HG02763 (cell line): ENCODE results near the gene MAU2.
"Not testable (repeated sequence)": the region's sequence is repeated elsewhere in the genome, so short reads cannot be mapped to it uniquely, and the experiment has no call there.

Source experiments
- ATAC-seq: cut with Tn5 transposase; IDR thresholded peaks from one replicate; pipeline ENCODE4 v1.9.1; 2021; ENCODE audit warnings: mild to moderate bottlenecking, moderate library complexity; ENCODE audit not compliant: unreplicated experiment

The MAU2 gene

DNA sequence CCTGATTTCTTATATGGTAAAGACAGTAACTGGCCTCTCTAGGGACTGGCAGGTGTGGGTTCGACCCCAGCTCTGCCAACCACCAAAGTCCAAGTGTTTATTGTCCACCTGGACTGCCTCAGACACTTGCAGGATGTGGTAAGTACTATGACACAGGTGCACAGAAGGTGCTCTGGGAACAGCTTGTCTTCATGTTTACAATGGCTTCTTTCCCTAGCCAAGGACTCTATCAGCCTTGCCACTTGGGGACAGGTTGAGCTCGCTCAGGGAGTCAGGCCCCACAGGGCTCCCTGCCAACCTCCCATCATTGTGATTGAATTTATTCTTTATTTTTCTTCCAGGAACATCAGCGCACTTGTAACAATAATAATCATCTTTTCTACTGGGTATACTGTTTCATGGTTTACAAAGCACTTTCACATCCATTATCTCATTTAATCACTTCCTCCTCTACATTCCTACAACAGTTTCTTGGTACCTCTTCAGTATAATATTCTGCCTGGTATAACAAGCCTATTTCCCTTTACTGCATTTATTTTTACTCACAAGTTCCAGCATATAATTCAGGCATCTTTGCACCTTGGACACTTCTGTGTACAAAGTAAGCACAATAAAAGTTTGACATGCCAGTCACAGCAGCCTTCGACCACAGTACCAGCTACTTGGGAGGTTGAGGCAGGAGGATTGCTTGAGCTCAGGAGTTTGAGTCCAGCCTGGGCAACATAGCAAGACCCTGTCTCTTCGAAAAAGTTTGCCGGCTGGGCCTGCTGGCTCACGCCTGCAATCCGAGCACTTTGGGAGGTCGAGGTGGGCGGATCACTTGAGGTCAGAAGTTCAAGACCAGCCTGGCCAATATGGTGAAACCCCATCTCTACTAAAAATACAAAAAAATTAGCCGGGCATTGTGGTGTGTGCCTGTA lies 60.6 kb downstream of the MAU2 start:
- no peak for ATAC-seq

DNA sequence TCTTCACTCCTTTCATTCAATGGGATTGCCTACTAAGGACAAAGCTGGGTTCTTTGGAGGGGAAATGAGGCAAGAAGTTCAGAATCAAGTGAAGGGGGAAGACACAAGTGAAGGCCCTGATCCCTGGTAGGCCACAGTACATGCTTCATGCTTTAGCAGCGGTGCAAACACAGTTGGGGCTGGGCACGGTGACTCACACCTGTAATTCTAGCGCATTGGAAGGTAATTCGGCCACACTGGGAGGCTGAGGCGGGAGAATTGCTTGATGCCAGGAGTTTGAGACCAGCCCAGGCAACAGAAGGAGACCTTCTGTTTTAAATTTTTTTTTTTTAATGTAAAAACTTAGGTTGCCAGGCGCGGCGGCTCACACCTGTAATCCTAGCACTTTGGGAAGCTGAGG lies 61.5 kb downstream of the MAU2 start:
- no peak for ATAC-seq

DNA sequence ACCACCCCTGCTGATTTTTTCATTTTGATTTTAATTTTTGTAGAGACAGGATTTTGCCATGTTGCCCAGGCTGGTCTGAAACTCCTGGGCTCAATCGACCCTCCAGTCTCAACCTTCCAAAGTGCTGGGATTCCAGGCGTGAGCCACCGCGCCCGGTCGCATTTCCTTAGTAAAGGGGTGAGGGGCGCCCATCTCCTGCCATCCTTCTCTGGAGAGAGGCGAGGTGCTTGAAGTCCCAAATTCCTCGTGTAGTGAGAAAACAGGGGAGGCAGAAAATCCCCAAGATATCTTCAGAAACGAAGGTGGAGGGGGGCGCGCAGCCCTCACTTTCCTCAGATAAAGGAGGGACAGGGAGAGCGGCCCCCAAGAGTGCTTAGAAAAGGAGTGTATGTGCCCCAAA lies 63.9 kb downstream of the MAU2 start:
- no peak for ATAC-seq

DNA sequence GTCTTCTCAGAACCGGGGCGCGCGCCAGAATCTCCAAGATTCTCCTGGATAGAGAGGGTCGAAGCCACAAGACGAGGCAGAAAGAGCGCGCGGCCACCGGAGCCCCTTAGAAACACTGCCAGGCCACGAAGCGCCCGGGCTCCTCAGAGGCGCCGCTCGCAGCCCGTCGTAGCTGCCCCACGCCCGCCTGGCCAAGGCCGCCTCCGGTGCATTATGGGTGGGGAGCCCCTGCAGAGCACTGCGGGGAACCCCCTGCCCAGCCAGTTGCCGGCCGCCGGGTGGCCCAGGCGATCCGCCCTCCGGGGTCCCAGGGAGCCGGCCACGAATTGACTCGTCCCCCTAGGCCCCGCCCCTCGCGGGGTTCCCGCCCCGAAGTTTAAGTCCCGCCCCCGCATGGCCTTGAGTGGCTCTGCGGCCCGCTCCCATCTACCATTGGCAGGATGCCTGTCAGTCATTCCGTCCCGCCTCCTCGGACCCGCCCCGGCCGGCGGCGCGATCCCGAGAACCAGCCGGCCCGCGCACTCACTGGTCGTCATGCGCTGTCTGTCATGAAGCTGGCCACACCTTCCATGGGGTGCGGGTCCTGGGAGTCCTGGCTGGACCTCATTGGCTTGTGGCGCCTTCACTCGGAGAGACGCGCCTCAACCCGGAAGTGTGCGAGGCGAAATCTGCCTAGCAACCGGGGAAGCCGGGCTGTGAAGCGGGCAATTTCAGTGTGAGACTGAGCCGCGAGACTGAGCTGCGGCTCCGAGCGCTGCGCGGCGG lies 64.7 kb downstream of the MAU2 start:
- ATAC-seq, result peak; percentile 89

DNA sequence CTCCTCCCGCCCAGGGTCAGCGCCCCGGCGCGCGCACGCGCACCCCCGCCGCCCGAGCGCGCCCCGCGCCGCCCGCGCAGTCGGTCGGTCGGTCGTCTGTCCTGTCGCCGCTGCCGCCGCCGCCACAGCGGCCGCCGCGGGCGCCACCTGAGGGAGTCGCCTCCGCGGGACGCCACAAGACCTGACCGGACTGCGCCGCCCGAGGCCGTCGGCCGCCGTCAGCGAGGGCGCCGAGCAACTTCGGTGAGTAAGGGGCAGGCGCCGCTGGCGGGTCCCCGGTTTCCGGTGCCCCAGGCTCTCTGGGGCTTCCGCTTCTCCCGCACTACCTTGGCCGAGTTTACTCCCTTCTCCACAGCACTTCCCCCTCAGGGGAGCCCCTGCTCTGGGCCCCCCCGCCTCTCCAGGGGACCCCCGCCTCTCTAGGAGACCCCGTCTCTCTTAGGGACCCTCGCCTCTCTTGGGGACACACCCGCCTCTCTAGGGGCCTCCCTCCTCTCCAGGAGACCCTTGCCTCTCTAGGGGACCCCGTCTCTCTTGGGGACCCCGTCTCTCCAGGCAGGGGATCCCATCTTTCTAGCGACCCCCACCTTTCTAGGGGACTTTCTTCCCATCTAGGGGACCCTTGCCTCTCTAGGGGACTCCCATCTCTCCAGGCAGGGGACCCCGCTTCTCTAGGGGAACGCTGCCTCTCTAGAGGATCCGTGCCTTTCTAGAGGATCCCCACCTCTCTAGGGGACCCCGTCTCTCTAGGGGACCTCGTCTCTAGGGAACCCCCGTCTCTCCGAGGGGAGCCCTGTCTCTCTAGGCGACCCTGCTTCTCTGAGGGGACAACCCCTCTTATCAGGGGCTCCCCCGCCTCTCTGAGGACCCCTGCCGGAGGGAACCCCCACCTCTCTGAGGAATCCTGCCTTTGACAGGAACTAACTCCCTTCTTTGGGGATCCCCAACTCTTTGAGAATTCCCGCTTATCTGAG lies 65.6 kb downstream of the MAU2 start:
- ATAC-seq, result peak; percentile 19

DNA sequence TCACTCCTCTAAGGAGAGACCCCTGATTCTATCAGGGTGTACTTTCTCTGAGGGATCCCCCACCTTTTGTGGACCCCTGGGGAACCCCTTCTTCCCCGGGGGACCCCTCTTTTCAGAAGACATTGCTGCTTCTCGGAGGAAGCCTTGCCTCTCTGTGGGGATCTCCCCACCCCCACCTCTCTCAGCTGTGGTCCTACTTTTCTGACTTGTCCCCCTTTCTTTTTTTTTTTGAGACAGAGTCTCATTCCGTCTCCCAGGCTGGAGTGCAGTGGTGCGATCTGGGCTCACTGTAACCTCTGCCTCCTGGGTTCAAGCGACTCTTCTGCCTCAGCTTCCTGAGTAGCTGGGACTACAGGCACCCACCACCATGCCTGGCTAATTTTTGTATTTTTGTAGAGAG lies 66.5 kb downstream of the MAU2 start:
- no peak for ATAC-seq

DNA sequence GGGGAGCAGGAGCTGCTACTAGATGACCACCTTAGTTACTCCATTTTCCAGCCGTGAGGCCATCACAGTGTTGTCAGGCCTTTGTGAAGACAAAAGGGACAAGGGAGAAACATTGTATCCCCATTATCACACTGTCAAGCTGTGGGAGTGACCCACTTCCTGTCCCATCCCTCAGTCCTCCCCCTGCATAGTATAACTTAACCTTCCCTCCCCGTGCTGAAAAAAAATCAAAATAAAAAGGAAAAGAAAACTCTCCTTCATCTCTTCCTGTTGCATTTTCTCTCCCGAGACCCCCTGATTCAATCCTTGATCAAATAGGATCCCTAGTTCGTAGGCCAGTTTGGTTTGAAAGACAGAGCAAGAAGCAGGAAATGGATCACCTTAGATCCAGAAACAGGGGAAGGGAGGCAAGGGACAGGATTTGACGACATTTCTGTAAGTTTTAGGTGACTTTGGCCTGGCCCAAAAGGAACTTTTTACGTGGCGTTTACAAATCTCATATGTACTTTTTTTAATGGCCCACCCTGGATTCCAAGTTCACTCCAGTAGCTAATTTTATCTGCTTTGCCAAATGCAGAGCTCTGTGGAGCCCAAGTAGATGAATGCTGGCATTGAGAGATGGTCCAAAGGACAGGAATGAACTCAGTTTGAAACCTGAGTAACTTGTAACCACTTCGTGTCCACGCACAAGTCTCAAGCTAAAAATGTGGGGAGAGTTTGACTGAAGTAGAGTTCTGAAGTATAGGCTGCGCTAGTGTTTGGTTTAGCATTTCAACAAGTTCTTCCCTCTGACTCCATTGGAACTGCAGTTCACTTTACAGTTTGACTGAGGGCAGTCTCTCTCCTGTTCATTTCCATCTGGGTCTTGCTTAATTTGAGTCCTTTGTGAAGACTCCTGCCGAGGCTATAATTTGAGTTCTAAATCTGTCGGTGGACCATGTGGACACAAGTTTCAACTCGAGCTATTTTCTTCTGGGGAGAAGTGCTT lies 68.2 kb downstream of the MAU2 start:
- ATAC-seq, result no peak

DNA sequence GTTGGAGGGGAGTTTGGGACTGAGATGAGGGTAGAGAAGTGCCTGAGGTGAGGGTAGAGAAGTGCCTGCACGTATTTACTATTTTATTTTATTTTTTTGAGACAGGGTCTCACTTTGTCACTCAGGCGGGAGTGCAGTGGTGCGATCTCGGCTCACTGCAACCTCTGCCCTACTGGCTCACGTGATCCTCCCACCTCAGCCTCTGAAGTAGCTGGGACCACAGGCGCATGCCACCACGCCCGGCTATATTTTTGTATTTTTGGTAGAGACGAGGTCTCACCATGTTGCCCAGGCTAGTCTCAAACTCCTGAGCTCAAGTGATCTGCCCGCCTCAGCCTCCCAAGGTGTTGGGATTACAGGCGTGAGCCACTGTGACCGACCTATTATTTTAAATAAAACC lies 69.1 kb downstream of the MAU2 start:
- not testable (repeated sequence) for ATAC-seq

DNA sequence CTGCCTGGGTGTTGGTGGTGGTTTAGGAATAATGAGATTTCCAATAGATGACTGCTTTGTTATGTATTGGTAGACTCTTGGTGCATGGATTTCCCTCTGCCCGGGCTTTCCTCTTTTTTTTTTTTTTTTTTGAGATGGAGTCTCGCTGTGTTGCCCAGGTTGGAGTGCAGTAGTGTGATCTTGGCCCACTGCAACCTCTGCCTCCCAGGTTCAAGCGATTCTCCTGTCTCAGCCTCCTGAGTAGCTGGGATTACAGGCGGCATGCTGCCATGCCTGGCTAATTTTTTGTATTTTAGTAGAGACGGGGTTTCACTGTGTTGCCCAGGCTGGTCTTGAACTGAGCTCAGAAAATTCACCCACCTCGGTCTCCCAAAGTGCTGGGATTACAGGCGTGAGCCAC lies 73.7 kb downstream of the MAU2 start:
- not testable (repeated sequence) for ATAC-seq

DNA sequence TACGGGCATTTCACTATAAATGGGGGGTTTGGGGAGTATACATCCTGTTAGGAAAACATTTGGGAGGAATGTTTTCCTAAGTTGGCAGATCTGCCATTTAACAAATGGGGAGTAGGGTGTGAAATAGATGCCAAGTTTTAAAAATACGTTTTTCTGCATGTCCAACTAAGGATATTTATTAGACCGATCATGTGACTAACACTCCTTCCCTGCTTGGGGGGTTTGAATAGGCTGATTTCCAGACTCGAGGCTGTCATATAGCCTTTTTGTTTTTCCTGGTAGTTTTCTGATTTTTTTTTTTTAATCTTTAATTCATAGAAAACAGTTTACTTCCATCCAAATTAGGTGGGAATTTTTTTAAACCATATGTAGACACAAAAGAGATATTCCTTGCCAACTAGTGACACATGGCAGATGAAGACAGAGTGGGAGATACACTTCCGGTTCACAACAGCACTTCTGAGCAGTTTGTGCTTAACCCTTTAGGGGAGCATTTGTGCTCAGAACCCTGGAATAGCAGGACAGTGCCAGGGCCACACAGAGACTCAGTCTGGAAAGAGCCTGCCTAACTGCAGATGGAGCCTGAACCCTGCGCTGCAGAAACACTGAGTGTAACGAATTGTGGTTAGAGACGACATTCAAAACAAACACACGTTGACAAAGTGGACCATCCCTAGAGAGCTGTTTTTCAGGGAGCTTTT lies 79.3 kb downstream of the MAU2 start:
- ATAC-seq, result no peak

DNA sequence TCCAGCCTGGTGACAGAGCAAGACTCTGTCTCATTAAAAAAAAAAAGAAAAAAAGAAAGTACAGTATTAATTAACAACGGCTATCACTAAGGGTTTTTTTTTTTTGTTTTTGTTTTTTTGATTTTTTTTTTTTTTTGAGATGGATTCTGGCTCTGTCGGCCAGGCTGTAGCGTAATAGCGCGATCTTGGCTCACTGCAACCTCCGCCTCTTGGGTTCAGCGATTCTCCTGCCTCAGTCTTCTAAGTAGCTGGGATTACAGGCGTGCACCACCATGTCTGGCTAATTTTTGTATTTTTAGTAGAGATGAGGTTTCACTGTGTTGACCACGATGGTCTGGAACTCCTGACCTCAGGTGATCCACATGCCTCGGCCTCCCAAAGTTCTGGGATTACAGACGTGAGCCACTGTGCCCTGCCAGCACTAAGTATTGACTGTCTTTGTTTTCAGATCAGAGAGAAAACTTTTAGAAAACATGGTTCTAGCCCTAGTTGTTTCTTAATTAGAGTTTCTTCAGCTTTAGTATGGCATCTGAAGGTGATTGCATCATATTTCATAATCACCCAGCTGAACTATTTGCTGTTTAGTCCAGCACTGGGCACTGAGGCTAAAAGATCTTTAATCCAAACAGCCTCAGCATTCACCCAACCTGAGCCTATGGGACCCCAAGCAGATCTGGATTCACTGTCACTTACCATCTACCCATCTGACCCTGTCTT lies 82.2 kb downstream of the MAU2 start:
- ATAC-seq, result no peak

DNA sequence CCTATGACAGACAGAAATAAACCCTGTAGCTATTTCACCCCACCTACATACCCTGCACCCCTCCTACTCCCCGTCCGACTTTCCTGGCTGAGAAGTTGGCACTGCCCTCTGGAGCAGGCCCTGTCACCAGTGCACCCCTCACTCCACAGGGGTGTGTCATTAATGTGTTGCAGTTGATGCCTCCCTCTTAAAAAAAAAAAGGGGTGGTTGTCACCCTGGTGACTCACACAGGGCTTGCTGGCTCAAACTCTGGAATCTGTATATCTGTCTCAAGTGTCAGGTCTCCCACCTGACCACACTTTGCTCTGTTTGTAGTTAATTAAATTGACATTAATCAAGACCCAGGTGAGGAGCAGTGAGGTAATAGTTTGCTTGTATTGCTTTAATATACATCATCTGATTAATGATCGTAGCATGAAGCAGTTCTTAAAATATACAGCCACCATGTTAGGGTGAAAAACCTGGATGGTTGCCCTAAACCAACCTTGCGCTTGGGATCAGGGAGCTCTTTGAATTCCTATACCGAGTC lies 82.8 kb downstream of the MAU2 start:
- no peak for ATAC-seq

DNA sequence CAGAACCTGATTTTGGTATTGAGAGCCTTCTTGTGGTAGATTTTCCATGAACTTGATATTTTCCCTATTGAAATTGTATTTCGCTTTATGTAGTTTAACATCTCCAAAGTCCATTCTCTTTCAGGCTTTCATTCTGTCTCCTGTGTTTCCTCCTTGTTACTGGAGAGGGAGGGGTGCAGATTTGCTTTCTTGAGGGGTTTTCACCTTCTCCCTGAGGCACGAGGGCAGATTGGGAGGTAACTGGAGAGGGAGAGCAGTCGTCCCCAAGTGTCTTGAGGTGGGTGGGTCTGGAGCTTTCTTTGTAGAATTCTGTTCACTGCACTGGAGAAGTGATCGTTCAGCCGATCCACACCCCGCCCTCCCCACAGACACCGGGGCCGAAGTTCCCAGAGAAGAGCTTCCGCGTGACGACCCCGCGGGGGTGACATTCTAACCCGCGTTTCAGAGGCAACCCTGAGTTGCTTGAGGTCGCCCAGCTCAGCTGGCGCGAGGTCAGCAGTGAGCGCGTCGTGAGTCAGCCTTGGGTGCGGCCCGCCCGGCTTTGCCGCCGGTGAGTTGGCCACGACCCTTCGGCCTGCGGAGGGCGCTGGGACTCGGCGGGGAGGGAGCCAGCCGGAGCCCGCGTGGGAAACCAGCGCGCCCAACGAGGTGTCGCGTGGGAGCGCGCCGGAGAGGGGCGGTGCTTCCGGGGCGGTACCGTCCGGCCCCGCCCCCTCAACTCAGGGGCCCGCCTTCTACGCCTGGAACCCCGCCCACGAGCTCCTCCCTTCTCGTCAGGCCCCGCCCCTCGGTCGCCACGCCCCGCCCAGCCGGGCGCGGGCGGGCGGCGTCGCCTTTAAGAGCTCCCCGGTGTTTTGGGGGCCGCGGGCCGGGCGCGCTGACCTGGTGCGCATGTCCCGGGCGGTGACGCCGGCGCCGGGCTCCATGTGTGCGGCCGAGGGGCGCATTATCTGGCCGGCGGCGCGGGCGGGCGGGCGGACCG lies 84.5 kb downstream of the MAU2 start, which contains the start of gene GATAD2A:
TSS of gene GATAD2A (plus strand) at position 797 of the 982 bp plus-strand sequence. CDS start 59,671 bp downstream, outside the sequence.
- peak; percentile 74 for ATAC-seq

DNA sequence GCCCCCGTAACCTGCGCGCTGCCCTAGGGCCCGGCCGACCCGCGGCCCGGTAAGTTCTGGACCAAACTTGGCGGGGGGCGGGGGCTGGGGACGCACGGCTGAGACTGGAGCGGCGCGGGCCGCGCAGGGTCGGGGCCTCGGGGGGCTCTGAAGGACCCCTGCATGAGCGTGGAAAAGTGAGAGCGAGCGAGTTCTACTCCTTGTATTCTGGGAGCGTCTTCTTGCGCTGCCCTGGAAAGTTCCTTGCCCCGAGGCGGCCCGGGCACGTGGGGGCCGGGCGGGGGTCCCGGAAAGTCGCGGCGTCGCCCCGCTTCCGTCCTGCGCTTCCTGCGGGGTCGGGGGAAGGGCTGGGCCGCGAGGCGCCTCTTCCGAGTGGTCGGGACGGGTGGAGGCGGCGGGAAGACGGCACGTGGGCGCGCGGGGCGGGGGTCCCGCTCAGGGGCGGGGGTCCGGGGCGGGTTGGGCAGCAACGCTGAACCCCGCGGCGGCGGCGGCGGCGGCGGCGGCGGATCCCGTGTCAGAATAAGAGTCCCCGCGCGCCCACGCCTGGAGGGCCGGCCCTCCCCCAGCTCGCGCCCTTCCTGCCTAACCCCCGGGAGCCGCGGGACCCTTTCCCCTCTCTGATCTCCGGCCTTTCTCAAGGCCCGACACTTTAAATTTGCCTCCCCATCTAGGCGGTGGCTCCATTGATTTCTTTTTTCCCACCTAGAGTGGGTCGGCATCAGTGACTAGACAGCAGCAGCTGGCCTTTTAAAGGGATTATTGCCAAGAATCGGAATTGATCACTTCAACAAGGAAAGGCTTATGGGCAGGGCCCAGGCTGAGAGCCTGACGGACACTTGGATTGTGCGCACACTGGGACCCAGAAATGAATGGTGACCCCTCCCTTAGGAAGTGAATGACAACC lies 85.6 kb downstream of the MAU2 start:
- peak; percentile 15 for ATAC-seq

DNA sequence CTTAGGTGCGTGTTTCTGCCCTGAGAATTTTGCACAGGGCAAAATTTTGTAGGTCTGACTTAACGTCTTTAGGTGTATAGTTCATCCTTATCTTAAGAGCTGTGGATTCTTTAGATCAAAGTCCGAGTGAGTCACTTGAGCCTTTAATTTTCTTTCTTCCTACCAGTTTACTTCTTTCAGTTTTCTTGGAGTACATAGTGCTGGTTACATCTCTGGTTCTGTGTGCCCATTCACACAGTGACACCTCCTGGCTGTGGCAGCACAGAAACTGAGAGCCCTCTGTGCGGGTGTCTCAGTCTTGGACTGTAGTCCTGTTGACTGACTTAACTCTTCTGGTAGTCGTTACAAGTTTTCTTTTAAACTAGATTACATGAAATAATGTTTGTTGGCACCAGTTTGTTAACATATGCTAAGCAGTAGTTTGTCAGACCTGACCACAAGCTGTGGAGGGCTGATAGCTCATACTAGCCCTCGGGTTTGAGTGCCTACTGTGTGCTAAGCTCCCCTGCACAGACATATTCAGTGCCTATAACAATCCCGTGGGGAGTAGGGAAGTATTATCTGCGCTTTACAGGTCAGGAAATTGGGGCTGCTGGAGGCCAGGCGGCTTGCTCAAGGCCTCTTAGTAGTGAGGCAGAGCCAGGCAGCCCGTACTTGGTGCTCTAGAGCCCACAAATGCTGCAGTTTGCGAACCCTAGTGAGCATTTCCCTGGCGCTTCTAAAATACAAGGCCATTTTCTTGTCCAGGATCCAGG lies 86.4 kb downstream of the MAU2 start:
- ATAC-seq, result no peak
